NAMALWA (cell line): Measurements from ENCODE around the gene CCR5.

Experiments used
- DNase-seq: peaks from one replicate; pipeline ENCODE4 v3.0.0-alpha.2; 2015; ENCODE audit warnings: low spot score

CCR5 gene

DNA sequence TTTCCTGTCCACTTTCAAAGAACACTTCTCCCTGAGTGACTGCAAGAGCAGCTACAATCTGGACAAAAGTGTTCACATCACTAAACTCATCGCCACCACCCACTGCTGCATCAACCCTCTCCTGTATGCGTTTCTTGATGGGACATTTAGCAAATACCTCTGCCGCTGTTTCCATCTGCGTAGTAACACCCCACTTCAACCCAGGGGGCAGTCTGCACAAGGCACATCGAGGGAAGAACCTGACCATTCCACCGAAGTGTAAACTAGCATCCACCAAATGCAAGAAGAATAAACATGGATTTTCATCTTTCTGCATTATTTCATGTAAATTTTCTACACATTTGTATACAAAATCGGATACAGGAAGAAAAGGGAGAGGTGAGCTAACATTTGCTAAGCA lies 38.1 kb downstream of the CCR5 start:
- DNase-seq, result no peak

DNA sequence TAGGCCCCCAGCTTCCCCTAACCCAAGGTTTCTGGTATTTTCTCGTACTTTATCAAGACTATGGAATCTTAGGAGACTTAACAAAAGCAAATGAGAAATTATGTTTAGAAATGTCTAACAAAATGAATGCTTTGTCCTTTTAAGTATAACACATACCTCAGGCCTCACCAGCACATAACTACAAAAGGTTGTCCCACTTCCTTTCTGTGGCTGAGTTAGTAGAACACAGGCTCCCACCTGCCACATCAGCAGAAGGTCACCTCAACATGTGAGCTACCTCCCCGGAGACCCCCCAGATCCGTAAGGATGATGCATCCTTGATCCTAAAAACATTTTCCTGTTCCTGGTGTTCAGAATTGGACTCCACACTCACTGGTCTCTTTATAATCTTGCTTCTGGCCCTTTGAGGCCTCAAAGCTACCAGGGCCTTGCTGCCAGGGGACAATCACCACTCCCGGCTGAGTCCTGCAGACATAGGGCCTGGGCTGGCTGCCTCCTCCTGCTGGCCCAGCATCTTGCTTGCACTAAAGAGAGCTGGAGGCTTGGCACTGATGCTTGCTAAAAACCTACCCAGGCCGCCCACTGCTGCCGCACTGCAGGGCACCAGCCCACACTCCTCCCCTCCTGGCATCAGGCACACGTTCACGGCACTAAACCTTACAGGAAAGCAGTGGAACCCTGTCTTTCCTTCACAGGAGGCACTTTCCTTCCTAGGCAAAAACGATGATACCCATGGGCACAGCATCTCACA lies 39.2 kb downstream of the CCR5 start:
- no peak for DNase-seq

DNA sequence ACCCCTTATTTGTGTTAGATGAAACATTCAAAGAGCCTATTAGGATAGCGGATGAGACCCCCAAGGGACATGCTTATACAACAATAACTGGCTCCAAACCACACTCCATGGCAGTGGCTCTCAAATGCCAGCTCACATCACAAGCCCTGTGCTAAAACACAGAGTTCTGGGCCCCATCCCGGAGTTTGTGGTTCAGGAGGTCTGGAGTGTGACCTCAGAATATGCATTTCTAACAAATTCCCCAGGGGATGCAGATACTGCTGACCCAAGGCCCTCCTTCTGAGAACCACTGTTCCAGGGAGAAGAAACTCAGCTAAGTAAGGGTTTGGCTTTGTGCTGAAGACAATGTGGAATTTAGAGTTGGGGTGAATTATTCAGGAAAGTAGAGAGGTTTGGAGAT lies 39.9 kb downstream of the CCR5 start:
- DNase-seq, result no peak

DNA sequence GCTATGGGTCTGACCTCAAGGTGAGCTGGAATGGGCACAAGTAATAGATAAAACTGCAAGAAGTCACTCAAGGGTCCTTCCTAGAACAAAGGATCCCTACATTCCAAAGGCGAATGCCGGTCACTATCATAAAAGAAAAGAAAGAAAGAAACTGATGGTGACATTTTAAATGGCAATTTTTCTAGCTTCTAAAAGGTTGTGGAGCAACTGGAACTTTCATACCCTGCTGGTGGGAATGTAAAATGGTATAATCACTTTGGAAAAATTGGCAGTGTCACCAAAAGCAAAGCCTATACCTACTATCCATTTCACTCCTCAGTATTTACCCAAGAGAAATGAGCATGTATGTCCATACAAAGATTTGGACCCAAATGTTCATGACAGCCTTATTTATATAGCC lies 40.5 kb downstream of the CCR5 start:
- DNase-seq, result no peak

DNA sequence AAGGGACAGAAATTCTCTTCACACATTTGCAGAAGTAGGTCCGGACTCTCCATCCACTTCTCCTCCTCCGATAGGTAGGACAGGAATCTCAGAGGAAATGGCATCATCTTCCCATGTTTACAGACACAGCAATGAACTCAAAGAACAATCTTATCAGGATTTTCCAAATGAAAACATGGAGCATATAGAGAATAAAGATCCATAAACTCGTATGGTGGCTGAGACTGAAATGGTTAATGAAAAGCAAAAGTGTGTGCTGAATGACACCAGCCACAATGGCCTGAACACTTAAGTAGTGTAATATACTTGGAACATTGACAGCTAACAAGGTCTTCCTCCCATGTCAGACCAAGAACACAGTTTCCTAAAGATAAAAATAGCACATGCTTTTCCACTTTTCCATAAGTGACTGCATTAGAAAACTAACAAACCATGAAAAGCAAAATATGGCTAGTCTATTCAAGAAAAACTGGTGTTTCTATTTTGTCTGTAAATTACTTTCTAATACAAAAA lies 42.1 kb downstream of the CCR5 start:
- no peak for DNase-seq

DNA sequence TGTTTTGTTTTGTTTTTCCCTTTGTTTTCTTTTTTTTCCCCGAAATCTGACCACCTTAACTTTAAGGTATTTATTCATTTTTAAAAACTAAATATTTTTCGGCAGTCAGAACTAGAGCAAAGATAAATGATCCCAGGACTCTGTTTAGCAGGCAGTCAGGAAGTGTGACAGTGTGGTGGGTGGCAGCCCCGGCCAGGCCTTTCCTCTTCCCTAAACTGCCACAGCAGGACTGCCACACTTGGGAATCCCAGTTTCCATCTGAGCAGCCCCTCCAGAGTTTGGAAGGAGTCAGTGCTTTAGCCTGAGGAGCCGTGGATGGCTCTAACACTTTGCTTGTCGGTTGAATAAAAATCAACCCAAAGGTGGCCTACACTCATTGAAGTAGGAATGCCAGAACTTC lies 43.2 kb downstream of the CCR5 start:
- DNase-seq, result no peak

DNA sequence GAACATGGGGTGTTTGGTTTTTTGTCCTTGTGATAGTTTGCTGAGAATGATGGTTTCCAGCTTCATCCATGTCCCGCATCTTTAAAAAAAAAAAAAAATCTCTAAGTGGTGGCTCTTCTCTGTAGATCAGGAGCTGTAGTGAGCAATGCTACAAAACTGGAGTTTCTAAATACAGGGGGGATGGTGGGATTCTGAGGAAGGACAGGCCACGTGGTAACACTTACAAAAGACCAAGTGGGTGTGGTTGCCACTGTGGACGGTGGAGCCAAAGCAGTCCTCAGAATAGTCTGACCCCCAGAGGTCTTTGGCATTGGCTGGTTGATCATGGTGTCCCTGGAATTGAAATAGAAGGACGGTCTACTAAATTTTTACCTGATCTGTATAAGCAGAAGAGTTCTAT lies 44.0 kb downstream of the CCR5 start:
- DNase-seq, result no peak

DNA sequence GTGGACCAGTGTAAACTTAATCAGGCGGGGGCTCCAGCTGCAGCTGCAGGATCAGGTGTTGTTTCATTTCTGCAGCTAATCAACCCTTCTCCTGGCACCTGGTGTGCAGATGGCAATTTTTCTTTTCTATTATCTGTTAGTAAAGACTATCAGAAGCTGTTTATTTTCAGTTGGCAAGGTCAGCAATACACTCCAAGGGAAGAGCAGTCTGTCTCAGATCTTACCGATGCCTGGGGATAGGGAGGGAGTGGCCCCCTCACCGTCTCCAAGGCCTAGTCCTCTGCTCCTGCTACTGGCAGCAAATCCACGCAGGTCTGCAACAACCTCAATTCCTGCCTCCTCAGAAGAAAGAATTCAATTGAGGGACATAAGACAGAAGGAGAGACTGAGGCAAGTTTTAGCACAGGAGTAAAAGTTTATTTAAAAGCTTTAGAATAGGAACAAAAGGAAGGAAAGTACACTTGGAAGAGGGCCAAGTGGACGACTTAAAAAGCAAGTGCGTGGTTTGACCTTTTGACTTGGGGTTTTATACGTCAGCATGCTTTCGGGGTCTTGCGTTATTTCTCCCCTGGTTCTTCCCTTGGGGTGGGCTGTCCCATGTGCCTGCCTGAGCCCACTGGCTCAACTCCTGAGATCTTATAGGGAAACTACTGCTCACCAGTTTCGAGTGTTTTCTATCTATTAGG lies 45.5 kb downstream of the CCR5 start:
- DNase-seq, result peak; percentile 10

DNA sequence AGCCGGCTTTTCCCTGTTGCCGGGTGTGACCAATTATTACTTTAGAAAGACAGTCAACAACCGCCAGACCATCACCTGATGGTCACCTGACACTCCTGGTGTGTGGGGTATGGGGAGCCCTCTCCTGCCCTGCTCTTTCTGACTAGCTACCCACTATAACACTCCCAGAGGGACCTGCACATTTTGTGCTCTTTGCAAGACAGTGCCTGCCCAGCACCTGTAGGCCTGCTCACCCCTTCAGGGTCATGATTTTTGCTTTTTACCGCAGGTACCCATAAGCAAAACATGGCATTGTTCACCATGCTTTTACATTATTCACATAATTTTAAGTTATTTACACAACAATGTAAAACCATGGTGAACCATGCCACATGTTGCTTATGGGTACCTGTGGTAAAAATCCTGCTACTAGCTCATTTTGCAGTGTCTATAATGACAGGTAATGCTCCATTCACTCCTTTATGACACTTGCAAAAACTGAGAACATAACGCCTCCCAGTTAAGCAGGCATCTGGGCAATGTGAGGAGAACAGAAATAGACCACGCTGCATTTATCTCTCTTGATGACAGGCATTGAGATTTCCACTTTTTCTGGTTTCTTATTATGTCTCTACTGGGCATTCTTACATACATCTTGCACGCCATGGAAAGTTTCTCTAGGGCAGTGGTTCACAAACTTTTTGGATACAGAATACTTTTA lies 46.2 kb downstream of the CCR5 start:
- DNase-seq, result no peak

DNA sequence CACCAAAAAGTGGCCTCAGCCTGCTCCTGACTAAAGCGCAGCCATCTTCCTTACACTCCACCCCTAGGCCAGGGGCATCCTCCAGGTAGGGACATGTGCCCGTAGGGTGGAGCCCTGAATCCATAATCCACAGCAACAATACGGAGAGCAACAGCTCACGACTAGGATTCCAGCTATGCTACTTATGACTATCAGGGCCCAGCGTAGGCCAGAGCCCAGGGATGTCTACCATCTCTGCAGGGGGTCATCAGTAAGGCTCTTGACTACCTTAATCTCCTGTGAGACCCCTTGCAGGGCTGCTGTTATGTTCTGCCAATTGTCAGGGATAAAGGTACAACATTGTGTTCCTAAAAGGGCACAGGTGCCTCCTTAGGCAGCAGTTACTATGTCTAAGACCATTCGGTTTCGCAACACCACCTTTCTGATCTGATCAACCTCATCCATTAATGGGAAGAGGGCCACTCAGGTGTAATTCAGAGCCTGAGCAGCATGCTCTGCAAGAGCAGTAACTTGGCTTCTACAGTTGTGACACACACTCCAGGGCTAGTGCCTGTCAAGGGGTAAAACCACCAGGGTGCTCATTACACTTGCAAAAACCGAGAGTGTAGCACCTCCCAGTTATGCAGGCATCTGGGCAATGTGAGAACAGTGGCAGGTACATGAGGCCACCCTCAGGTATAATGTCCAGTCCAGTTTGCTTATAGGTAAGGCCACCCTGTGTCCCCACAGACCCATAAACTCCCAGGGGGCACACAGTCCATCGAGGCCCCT lies 47.3 kb downstream of the CCR5 start:
- DNase-seq, result no peak

DNA sequence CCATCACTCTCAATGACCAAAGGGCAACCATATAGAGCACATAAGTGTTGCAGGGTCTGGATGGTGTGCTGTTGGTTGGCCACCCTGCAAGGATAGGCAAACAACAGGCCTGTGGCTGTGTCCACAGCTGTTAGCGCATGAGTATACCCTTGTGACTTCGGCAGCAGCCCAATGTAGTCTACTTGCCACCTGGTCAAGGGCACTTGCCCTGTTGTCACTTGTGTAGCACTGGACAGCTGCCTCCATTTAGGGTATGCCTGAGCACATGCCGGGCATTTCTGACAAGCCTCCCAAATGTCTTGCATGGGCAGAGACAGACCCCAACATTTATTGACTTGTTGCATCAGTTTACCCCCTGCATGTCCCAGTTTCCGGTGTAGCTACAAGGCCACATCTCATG lies 49.1 kb downstream of the CCR5 start:
- no peak for DNase-seq

DNA sequence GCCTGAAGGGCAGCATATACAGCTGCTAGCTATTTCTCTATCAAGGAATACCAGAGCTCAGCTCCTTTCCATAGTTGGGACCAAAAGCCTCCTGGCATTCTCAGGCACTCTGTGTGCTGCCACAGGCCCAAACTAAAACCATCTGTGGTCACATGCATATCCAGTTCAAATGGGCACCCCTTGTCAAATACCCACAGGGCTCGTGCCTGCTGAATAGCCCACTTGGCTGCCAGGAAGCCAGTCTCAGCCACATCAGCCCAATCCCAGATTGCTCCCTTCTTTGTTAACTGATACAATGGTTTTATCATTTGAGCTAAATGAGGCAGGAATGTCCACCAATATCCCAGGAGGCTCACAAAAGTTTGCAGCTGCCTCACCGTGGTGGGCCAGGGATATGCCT lies 50.2 kb downstream of the CCR5 start:
- DNase-seq, result no peak

DNA sequence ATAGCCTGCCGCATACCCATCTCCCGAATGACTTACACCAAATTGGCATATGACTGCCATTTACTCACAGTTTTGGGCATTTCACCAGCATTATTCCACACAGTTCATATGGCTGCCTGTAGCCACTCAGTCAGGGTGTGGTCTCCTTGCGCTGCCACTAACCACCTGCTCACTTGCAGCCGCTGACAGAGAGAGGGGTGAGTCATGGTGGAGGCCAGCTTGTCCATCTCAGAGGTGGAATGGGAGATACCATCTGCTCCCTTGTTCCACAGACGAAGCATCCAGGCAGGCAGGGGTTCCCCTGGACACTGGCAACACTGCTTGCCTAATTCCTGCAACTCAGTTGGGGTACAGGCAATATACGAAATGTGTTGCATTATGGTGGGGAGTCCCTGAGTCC lies 51.9 kb downstream of the CCR5 start:
- DNase-seq, result no peak

DNA sequence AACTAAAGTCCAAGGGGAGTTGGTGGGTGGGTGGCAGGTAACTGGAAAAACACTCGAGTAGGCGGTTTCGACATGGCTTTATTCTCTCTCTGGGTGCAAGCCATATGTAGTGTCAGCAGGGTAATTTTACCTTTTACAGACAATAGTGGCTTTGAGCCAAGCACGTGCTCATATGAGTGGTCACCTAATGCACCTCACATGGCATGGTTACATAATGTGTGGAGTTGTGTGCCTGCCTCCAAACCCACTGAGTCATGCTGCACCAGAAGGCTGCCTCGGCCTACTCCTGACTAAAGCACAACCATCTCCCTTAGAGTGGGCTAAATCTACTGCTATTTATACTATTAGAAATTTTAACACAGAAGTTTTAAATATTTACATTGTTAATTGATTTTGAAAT lies 52.8 kb downstream of the CCR5 start:
- no peak for DNase-seq
